Right kidney (tissue), 9 donors: ENCODE measurements around the gene KIAA1614.

ENCODE experiments used
- DNase-seq: peaks from one replicate; pipeline ENCODE4 v3.0.0-alpha.2; 2016
- long read RNA-seq, 8 donors: transcript quantifications; one replicate each; lab custom pipeline, GENCODE V29; 2026

Gene KIAA1614
- long read RNA-seq, donor 1: 0 reads
- long read RNA-seq, donor 2: 0 reads
- long read RNA-seq, donor 3: 0 reads
- long read RNA-seq, donor 4: 0 reads
- long read RNA-seq, donor 5, partial matches to known transcripts: 0 of 10 reads
- long read RNA-seq, donor 5, other reads (novel, unspliced or antisense): 10 of 10 reads
- long read RNA-seq, donor 6: 0 reads
- long read RNA-seq, donor 7: 0 reads
- long read RNA-seq, donor 8, full-length matches to known transcripts: 1 of 6 reads
- long read RNA-seq, donor 8, partial matches to known transcripts: 5 of 6 reads
- long read RNA-seq, donor 8, other reads (novel, unspliced or antisense): 0 of 6 reads

- peak; percentile 95 for DNase-seq
Measured at GRCh38 chr1:180912801-180913565, at the start of gene KIAA1614. Gene KIAA1614, plus strand, starts transcription at chr1:180912897. Its CDS starts 347 bp downstream, at chr1:180913244.

- DNase-seq: peak; percentile 19
Measured at GRCh38 chr1:180863158-180863775, 49.4 kb upstream of the KIAA1614 start.

GRCh38 chr1:180881806-180882509 is 30.7 kb upstream of the KIAA1614 start:
- peak; percentile 44 for DNase-seq

GRCh38 chr1:180884588-180885300 is 28.0 kb upstream of the KIAA1614 start:
- no peak for DNase-seq

- no peak for DNase-seq
Measured at GRCh38 chr1:180886338-180886737, 26.4 kb upstream of the KIAA1614 start.

GRCh38 chr1:180887841-180888240 is 24.9 kb upstream of the KIAA1614 start:
- DNase-seq: no peak

- no peak for DNase-seq
Measured at GRCh38 chr1:180888870-180889269, 23.8 kb upstream of the KIAA1614 start.

- DNase-seq: no peak
Measured at GRCh38 chr1:180889325-180889724, 23.4 kb upstream of the KIAA1614 start.

- no peak for DNase-seq
Measured at GRCh38 chr1:180892272-180892671, 20.4 kb upstream of the KIAA1614 start.

- no peak for DNase-seq
Measured at GRCh38 chr1:180892675-180893074, 20.0 kb upstream of the KIAA1614 start.

GRCh38 chr1:180893614-180894013 is 19.1 kb upstream of the KIAA1614 start:
- no peak for DNase-seq

- no peak for DNase-seq
Measured at GRCh38 chr1:180896161-180896560, 16.5 kb upstream of the KIAA1614 start.

- no peak for DNase-seq
Measured at GRCh38 chr1:180898441-180899219, 14.1 kb upstream of the KIAA1614 start.

- DNase-seq: no peak
Measured at GRCh38 chr1:180899262-180899661, 13.4 kb upstream of the KIAA1614 start.

GRCh38 chr1:180901076-180901990 is 11.4 kb upstream of the KIAA1614 start:
- no peak for DNase-seq

GRCh38 chr1:180902541-180902940 is 10.2 kb upstream of the KIAA1614 start:
- DNase-seq: no peak

GRCh38 chr1:180905927-180906326 is 6.8 kb upstream of the KIAA1614 start:
- DNase-seq: no peak

GRCh38 chr1:180906511-180906910 is 6.2 kb upstream of the KIAA1614 start:
- no peak for DNase-seq

GRCh38 chr1:180907313-180908055 is 5.2 kb upstream of the KIAA1614 start:
- no peak for DNase-seq
